ENCODE results near the gene ACP3. TPM values are rescaled to one million over a fixed set of nuclear protein-coding genes. Genes with fewer than 3 reads are reported as not detected.
"Not testable (repeated sequence)": the region's sequence is repeated elsewhere in the genome, so short reads cannot be mapped to it uniquely, and the experiment has no call there.

The ACP3 gene
- total RNA-seq, 1 donor from 2014 or later, result 9.1 TPM

- H3K9me3 Mint-ChIP-seq (ENCODE audit: low read depth), result peaks cover 18% of the 10 kb centered on the region
- peaks cover 2% of the 10 kb centered on the region for H3K4me1 Mint-ChIP-seq (ENCODE audit: low read depth)
- peaks cover 10% of the 10 kb centered on the region for H3K36me3 Mint-ChIP-seq (ENCODE audit: insufficient read depth)
- no peak for DNase-seq (ENCODE audit: low spot score, unreplicated experiment)
- no peaks in the 10 kb centered on the region for H3K27me3 Mint-ChIP-seq
- H3K27ac Mint-ChIP-seq, result peak overlapping the region; percentile 16
- no peak for TF ChIP-seq CTCF (IDR thresholded peaks at IDR 0.05; ENCODE audit: unreplicated experiment)
- H3K4me3 Mint-ChIP-seq (ENCODE audit: low read depth), result no peak overlapping the region
Measured at GRCh38 chr3:132294906-132295305, 22.3 kb upstream of the ACP3 start.

DNA sequence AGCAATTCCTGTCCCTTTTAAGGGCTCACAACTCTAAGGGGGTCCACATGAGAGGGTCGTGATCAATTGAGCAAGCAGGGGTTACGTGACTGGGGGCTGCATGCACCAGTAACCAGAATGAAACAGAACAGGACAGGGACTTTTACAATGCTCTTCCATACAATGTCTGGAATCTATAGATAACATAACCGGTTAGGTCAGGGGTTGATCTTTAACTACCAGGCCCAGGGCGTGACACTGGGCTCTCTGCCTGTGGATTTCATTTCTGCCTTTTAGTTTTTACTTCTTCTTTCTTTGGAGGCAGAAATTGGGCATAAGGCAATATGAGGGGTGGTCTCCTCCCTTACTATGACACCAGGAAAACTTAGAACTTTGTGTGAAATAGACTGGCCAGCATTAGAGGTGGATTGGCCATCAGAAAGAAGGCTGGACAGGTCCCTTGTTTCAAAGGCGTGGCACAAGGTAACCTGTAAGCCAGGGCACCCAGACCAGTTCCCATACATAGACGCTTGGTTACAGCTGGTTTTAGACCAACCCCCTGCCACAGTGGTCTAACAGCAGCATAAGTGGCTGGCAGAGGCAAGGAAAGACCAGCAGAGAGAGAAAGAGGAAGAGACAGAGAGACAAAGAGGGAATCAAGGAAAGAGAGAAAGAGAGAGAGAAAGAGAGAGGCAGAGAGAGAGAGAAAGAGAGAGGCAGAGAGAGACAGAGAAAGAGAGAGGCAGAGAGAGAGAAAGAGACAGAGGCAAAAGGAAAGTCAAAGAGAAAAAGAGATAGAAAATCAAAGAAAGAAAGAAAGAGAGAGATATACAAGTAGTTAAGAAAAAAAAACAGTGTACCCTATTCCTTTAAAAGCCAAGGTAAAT lies 13.6 kb upstream of the ACP3 start:
- peaks cover 49% of the 10 kb centered on the region for H3K9me3 Mint-ChIP-seq (ENCODE audit: low read depth)
- H3K27me3 Mint-ChIP-seq, result not testable (repeated sequence)

GRCh38 chr3:132304351-132304750 lies 12.9 kb upstream of the ACP3 start:
- not testable (repeated sequence) for H3K4me3 Mint-ChIP-seq (ENCODE audit: low read depth); H3K27ac Mint-ChIP-seq; DNase-seq (ENCODE audit: low spot score, unreplicated experiment); H3K27me3 Mint-ChIP-seq; H3K4me1 Mint-ChIP-seq (ENCODE audit: low read depth)
- H3K9me3 Mint-ChIP-seq (ENCODE audit: low read depth), result peaks cover 50% of the 10 kb centered on the region
- H3K36me3 Mint-ChIP-seq (ENCODE audit: insufficient read depth), result peaks cover 18% of the 10 kb centered on the region

More for the DNA sequence above, 13.6 kb upstream of the ACP3 start:
- Mint-ChIP-seq H3K27ac (peak overlapping the region; percentile 45), H3K36me3 (ENCODE audit: insufficient read depth) (peaks cover 18% of the 10 kb centered on the region)
- not testable (repeated sequence) for H3K4me1 Mint-ChIP-seq (ENCODE audit: low read depth); DNase-seq (ENCODE audit: low spot score, unreplicated experiment); H3K4me3 Mint-ChIP-seq (ENCODE audit: low read depth)

DNA sequence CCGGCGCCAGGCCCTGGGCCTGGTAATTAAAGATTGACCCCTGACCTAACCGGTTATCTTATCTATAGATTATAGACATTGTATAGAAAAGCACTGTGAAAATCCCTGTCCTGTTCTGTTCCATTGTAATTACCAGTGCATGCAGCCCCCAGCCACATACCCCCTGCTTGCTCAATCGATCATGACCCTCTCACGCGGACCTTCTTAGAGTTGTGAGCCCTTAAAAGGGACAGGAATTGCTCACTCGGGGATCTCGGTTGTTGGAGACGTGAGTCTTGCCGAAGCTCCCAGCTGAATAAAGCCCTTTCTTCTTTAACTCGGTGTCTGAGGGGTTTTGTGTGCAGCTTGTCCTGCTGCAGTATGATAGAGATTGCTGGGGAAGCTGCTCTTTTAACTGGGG lies 7.2 kb upstream of the ACP3 start:
- Mint-ChIP-seq H3K27ac (peak overlapping the region; percentile 93), H3K4me3 (ENCODE audit: low read depth) (peak overlapping the region; percentile 8), H3K9me3 (ENCODE audit: low read depth) (peaks cover 35% of the 10 kb centered on the region), H3K4me1 (ENCODE audit: low read depth) (peaks cover 12% of the 10 kb centered on the region), H3K36me3 (ENCODE audit: insufficient read depth) (peaks cover 14% of the 10 kb centered on the region)
- not testable (repeated sequence) for H3K27me3 Mint-ChIP-seq; DNase-seq (ENCODE audit: low spot score, unreplicated experiment)

- Mint-ChIP-seq H3K4me1 (ENCODE audit: low read depth) (peaks cover 12% of the 10 kb centered on the region), H3K27me3 (no peaks in the 10 kb centered on the region), H3K4me3 (ENCODE audit: low read depth) (no peak overlapping the region), H3K9me3 (ENCODE audit: low read depth) (peaks cover 27% of the 10 kb centered on the region), H3K36me3 (ENCODE audit: insufficient read depth) (peaks cover 13% of the 10 kb centered on the region), H3K27ac (no peak overlapping the region)
- TF ChIP-seq CTCF (IDR thresholded peaks at IDR 0.05; ENCODE audit: unreplicated experiment), result no peak
- no peak for DNase-seq (ENCODE audit: low spot score, unreplicated experiment)
Measured at GRCh38 chr3:132311316-132311715, 5.9 kb upstream of the ACP3 start.

GRCh38 chr3:132311841-132312240 lies 5.4 kb upstream of the ACP3 start:
- H3K27me3 Mint-ChIP-seq, result no peaks in the 10 kb centered on the region
- peaks cover 12% of the 10 kb centered on the region for H3K4me1 Mint-ChIP-seq (ENCODE audit: low read depth)
- no peak overlapping the region for H3K4me3 Mint-ChIP-seq (ENCODE audit: low read depth)
- no peak for DNase-seq (ENCODE audit: low spot score, unreplicated experiment)
- peaks cover 13% of the 10 kb centered on the region for H3K36me3 Mint-ChIP-seq (ENCODE audit: insufficient read depth)
- peaks cover 24% of the 10 kb centered on the region for H3K9me3 Mint-ChIP-seq (ENCODE audit: low read depth)
- H3K27ac Mint-ChIP-seq, result no peak overlapping the region
- no peak for TF ChIP-seq CTCF (IDR thresholded peaks at IDR 0.05; ENCODE audit: unreplicated experiment)

GRCh38 chr3:132315851-132316250 lies 1.4 kb upstream of the ACP3 start:
- H3K9me3 Mint-ChIP-seq (ENCODE audit: low read depth), result peaks cover 14% of the 10 kb centered on the region
- H3K27me3 Mint-ChIP-seq, result no peaks in the 10 kb centered on the region
- H3K36me3 Mint-ChIP-seq (ENCODE audit: insufficient read depth), result peaks cover 9% of the 10 kb centered on the region
- no peak overlapping the region for H3K4me3 Mint-ChIP-seq (ENCODE audit: low read depth)
- DNase-seq (ENCODE audit: low spot score, unreplicated experiment), result no peak
- no peak for TF ChIP-seq CTCF (IDR thresholded peaks at IDR 0.05; ENCODE audit: unreplicated experiment)
- peak overlapping the region; percentile 59 for H3K27ac Mint-ChIP-seq
- H3K4me1 Mint-ChIP-seq (ENCODE audit: low read depth), result peaks cover 24% of the 10 kb centered on the region
